SU-DHL-6 (cell line): ENCODE measurements around the gene GNA14.

ENCODE experiments used
- CTCF ChIP-seq: fragments of 200-600 bp; sonication (generic); IDR thresholded peaks from one replicate; pipeline ENCODE4 v1.5.1; 2017; ENCODE audit warnings: antibody characterized with exemption, mild to moderate bottlenecking, low read length, moderate library complexity; ENCODE audit not compliant: insufficient read depth, poor library complexity, severe bottlenecking
- EZH2phosphoT487 ChIP-seq: fragments of 200-600 bp; sonication (generic), shearing (Covaris generic); conservative IDR thresholded peaks from 2 replicates; pipeline ENCODE4 v1.6.1; 2018; ENCODE audit warnings: mild to moderate bottlenecking, antibody characterized with exemption, low read length, moderate library complexity, mixed read lengths

- TF ChIP-seq CTCF (no peak), EZH2phosphoT487 (no peak)
Observed at GRCh38 chr9:77451507-77451906, 196.6 kb downstream of the GNA14 start.
